ENCODE measurements around the gene RTP4. TPM values are rescaled to one million over a fixed set of nuclear protein-coding genes. Genes with fewer than 3 reads are reported as not detected.

The RTP4 gene
- total and polyA plus RNA-seq, 8 donors, result 3.6 to 65.3 (median 6.3) TPM; not detected in 2

- H3K27ac ChIP-seq, result no peak overlapping the region
- intact Hi-C loops (cut with DNase I; ENCODE audit: low total_unique reads), result no loop called here
- peaks cover 0 to 15% (median 0%) of the 10 kb centered on the region in 3 donors for H3K27me3 ChIP-seq
- H3K36me3 ChIP-seq, result no peaks in the 10 kb centered on the region
- H3K4me1 ChIP-seq, result no peaks in the 10 kb centered on the region
- WGBS, 5 donors, result 91 to 98% (median 94%) methylated on average over 3 of the region's 3 CpGs
- H3K9me3 ChIP-seq, result no peaks in the 10 kb centered on the region
- DNase-seq, result no peak
- H3K4me3 ChIP-seq, result no peak overlapping the region
- TF ChIP-seq POLR2A (IDR thresholded peaks at IDR 0.05), result no peak
- TF ChIP-seq CTCF (IDR thresholded peaks at IDR 0.05), result no peak
- no peak for TF ChIP-seq POLR2AphosphoS5 (IDR thresholded peaks at IDR 0.05)
- TF ChIP-seq EP300 (IDR thresholded peaks at IDR 0.05), result no peak
Observed at GRCh38 chr3:187328691-187329090, 39.5 kb upstream of the RTP4 start.

- TF ChIP-seq EP300 (IDR thresholded peaks at IDR 0.05), result no peak
- TF ChIP-seq POLR2AphosphoS5 (IDR thresholded peaks at IDR 0.05), result no peak
- no peak for TF ChIP-seq CTCF (IDR thresholded peaks at IDR 0.05)
- no peak for TF ChIP-seq POLR2A (IDR thresholded peaks at IDR 0.05)
- Histone ChIP-seq H3K27ac (no peak overlapping the region), H3K9me3 (no peaks in the 10 kb centered on the region), H3K4me1 (no peaks in the 10 kb centered on the region), H3K27me3 (no peaks in the 10 kb centered on the region), H3K4me3 (no peak overlapping the region), H3K36me3 (no peaks in the 10 kb centered on the region)
- 85 to 99% (median 94%) methylated on average over 4 of the region's 4 CpGs for WGBS, 5 donors
- intact Hi-C loops (cut with DNase I; ENCODE audit: low total_unique reads), result no loop called here
- DNase-seq, result no peak
Observed at GRCh38 chr3:187334904-187335303, 33.3 kb upstream of the RTP4 start.

DNA sequence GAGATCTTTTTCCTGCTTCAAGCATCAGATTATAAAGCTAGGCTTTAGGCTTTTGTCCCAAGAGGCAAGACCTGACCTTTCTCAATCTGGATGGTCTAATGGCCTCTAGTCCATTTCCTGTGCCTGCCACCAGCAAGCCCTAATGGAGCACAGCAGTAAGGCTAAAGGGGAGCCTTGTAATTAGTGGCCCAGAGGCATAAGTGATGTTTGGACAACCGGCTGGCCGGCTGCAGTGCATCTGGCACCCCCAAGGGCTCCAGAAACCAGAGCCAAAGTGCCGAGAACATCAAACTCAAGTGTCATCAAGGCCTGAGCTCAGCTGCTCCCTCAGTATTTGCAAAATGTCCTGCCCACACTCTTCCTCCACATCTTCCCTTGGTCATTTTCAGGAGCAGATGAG lies 31.9 kb upstream of the RTP4 start:
- Histone ChIP-seq H3K4me3 (no peak overlapping the region), H3K4me1 (no peaks in the 10 kb centered on the region), H3K9me3 (no peaks in the 10 kb centered on the region), H3K27me3 (no peaks in the 10 kb centered on the region), H3K36me3 (no peaks in the 10 kb centered on the region), H3K27ac (no peak overlapping the region)
- 31 to 73% (median 65%) methylated on average over 3 of the region's 3 CpGs for WGBS, 5 donors
- no peak for DNase-seq
- TF ChIP-seq EP300 (IDR thresholded peaks at IDR 0.05), result no peak
- intact Hi-C loops (cut with DNase I; ENCODE audit: low total_unique reads), result no loop called here

- intact Hi-C loops (cut with DNase I; ENCODE audit: low total_unique reads), result no loop called here
- Histone ChIP-seq H3K27me3 (peaks cover 0 to 3% (median 0%) of the 10 kb centered on the region in 3 donors), H3K9me3 (no peaks in the 10 kb centered on the region), H3K36me3 (no peaks in the 10 kb centered on the region), H3K27ac (no peak overlapping the region), H3K4me1 (no peaks in the 10 kb centered on the region), H3K4me3 (no peak overlapping the region)
- WGBS, 5 donors, result 68 to 83% (median 70%) methylated on average over 1 of the region's 1 CpG
- TF ChIP-seq POLR2AphosphoS5 (IDR thresholded peaks at IDR 0.05) (no peak), POLR2A (IDR thresholded peaks at IDR 0.05) (no peak), CTCF (IDR thresholded peaks at IDR 0.05) (no peak), EP300 (IDR thresholded peaks at IDR 0.05) (no peak)
- DNase-seq, result no peak
Observed at GRCh38 chr3:187340578-187340977, 27.6 kb upstream of the RTP4 start.

- TF ChIP-seq EP300 (IDR thresholded peaks at IDR 0.05) (no peak), POLR2A (IDR thresholded peaks at IDR 0.05) (no peak), CTCF (IDR thresholded peaks at IDR 0.05) (no peak), POLR2AphosphoS5 (IDR thresholded peaks at IDR 0.05) (no peak)
- intact Hi-C loops (cut with DNase I; ENCODE audit: low total_unique reads), result no loop called here
- Histone ChIP-seq H3K27me3 (peaks cover 0 to 3% (median 0%) of the 10 kb centered on the region in 3 donors), H3K36me3 (no peaks in the 10 kb centered on the region), H3K4me1 (no peaks in the 10 kb centered on the region), H3K27ac (no peak overlapping the region), H3K9me3 (no peaks in the 10 kb centered on the region), H3K4me3 (no peak overlapping the region)
- 74 to 86% (median 77%) methylated on average over 4 of the region's 4 CpGs for WGBS, 5 donors
- no peak for DNase-seq
Observed at GRCh38 chr3:187342255-187342654, 25.9 kb upstream of the RTP4 start.

All from stomach (tissue), 9 donors.